PC-3 (cell line): Measurements from ENCODE around the gene AATF.

Source experiments
- EZH2 ChIP-seq: fragments of 300-600 bp; sonication (generic); IDR thresholded peaks from one replicate; pipeline ENCODE4 v1.6.1; 2017; ENCODE audit warnings: antibody characterized with exemption, mild to moderate bottlenecking, low read length; ENCODE audit not compliant: unreplicated experiment
- EZH2phosphoT487 ChIP-seq: fragments of 300-600 bp; sonication (generic); IDR thresholded peaks from 2 replicates; pipeline ENCODE4 v1.6.1; 2018; ENCODE audit warnings: mild to moderate bottlenecking, antibody characterized with exemption, low read length, borderline replicate concordance
- TF ChIP-seq, protein P1 (sequence below): fragments of 300-600 bp; sonication (generic); conservative IDR thresholded peaks from 2 replicates; pipeline ENCODE4 v1.5.1; 2017; ENCODE audit warnings: antibody characterized with exemption, low read depth, mild to moderate bottlenecking, low read length

DNA sequence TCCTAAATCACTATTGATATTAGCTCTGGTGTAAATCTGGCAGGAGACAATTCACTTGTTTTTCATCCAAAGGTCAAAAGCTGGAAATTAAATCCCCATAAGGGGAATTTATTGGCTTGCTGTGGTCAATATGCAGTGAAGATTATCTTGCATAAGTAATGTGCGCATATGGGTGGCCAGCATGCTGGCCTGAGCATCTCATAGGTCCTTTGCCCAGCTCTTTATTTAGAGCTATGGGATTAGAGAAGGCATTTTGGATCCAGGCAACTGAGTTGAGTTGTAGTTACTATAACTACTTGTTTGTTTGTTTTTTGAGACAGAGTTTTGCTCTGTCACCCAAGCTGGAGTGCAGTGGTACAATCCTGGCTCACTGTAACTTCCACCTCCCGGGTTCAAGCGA is 110.7 kb downstream of the AATF start:
- TF ChIP-seq, protein P1, sequence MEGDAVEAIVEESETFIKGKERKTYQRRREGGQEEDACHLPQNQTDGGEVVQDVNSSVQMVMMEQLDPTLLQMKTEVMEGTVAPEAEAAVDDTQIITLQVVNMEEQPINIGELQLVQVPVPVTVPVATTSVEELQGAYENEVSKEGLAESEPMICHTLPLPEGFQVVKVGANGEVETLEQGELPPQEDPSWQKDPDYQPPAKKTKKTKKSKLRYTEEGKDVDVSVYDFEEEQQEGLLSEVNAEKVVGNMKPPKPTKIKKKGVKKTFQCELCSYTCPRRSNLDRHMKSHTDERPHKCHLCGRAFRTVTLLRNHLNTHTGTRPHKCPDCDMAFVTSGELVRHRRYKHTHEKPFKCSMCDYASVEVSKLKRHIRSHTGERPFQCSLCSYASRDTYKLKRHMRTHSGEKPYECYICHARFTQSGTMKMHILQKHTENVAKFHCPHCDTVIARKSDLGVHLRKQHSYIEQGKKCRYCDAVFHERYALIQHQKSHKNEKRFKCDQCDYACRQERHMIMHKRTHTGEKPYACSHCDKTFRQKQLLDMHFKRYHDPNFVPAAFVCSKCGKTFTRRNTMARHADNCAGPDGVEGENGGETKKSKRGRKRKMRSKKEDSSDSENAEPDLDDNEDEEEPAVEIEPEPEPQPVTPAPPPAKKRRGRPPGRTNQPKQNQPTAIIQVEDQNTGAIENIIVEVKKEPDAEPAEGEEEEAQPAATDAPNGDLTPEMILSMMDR: no peak
- TF ChIP-seq EZH2 (no peak), EZH2phosphoT487 (no peak)
